ENCODE results near the gene SPIRE1.

The SPIRE1 gene

DNA sequence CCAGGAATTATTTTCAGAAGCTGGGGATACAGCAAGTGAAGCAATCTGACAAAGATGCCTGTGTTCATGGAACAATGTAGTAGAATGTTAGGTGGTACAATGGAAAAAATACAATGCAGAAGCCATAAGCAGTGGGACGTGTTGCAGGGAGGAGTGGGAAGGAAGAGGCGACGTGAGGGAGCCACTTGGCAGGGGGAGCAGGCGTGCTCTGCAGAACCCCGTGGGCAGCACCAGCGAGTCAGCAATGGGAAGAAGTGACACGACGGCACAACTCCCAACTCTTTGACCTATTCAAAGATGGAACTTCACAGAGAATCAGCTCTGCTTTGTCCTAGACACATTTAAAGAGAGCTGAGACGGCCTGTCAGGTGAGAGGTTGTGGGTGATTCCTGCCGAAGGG lies 219.7 kb downstream of the SPIRE1 start:
- TF ChIP-seq, protein P1, sequence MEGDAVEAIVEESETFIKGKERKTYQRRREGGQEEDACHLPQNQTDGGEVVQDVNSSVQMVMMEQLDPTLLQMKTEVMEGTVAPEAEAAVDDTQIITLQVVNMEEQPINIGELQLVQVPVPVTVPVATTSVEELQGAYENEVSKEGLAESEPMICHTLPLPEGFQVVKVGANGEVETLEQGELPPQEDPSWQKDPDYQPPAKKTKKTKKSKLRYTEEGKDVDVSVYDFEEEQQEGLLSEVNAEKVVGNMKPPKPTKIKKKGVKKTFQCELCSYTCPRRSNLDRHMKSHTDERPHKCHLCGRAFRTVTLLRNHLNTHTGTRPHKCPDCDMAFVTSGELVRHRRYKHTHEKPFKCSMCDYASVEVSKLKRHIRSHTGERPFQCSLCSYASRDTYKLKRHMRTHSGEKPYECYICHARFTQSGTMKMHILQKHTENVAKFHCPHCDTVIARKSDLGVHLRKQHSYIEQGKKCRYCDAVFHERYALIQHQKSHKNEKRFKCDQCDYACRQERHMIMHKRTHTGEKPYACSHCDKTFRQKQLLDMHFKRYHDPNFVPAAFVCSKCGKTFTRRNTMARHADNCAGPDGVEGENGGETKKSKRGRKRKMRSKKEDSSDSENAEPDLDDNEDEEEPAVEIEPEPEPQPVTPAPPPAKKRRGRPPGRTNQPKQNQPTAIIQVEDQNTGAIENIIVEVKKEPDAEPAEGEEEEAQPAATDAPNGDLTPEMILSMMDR (conservative IDR thresholded peaks at IDR 0.05) = no peak
- no peak for TF ChIP-seq ZFX (IDR thresholded peaks at IDR 0.05)
- no peak overlapping the region for H3K27ac ChIP-seq

DNA sequence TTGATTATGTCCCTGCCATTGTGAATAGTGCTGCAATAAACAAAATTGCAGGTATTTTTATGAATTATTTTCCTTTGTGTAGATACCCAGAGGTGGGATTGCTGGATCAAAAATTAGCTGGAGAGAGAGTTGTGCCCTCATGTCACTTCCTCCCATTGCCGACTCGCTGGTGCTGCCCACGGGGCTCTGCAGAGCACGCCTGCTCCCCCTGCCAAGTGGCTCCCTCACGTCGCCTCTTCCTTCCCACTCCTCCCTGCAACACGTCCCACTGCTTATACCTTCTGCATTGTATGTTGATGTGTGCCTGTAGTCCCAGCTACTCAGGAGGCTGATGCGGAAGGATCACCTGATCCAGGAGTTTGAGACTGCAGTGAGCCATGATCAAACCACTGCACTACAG lies 222.0 kb downstream of the SPIRE1 start:
- no peak overlapping the region for H3K27ac ChIP-seq
- TF ChIP-seq, protein P1 (conservative IDR thresholded peaks at IDR 0.05) = no peak
- TF ChIP-seq ZFX (IDR thresholded peaks at IDR 0.05) = no peak

DNA sequence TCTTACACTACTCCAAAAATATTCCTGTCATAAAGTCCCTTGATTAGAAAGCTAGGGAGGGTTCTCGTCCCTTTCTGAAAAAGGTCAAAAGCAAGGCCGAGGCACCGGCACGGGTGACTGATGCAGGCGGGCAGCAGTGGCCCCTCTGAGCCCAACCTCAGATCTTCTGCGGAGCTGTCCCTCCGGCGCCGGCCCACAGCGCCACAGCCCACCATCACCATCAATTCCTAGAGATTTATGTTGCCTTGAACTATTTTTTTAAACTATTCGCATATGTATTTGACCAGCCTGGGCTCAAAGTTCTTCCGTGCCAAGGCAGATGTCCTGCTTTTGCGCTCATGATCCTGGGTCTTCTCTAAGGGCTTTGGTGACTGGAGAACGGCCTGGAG lies 223.4 kb downstream of the SPIRE1 start:
- H3K27ac ChIP-seq = no peak overlapping the region
- TF ChIP-seq ZFX (IDR thresholded peaks at IDR 0.05) = no peak
- TF ChIP-seq, protein P1 (conservative IDR thresholded peaks at IDR 0.05) = no peak

DNA sequence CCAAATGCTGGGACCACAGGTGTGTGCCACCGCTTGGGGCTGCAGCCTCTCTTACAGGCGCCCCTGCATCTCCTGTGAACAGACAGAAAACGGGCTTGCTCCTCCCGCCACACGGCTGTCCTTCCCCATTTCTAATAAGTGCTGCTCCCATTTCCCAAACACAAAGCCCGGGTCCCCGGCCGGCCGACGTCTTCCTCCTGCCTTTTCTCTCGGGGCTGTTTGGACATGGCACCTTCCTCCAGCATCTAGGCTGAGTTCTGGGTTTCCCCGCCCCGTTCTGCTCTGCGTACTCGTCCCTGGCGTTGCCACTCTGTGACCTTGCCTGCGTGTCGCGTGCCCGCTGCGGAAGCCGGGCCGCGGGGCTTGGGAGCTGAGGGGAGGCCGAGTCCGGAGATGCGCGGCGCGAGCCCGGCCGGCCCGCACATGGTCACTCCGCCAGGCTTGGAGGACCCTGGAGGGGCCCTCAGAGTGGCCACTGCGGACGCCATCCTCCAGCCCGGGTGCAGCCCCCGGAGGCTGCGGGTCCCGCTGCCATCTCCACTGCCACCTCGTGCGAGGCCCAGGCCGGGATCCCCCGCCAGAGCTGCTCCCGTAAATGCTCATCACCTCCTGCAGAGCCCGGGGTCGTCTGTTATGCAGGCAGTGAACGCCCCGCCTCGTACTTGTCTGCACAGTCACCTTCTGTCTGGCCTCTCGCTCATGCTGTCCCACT lies 223.9 kb downstream of the SPIRE1 start:
- no peak for TF ChIP-seq ZFX (IDR thresholded peaks at IDR 0.05)
- TF ChIP-seq, protein P1 (conservative IDR thresholded peaks at IDR 0.05) = no peak
- H3K27ac ChIP-seq = no peak overlapping the region

DNA sequence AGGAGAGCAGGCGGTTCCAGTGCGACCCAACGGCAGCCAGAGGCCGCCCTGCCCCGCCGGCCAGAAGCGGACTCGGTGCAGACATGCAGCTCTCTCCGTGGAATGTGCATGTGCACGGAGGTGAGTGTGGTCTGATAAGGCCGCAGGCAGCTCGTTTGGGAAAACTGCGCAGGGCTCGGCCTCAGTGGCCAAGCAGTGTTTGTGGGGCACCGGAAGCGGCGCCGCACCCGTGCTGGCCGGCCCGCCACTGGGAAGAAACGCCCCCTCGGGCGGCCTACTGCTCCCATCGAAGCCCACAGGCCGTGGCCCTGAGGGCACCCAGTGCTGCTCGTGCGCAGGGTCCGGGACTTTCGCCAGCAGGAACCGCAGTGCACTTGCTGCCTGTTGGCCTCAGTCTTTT lies 225.0 kb downstream of the SPIRE1 start:
- H3K27ac ChIP-seq = no peak overlapping the region
- TF ChIP-seq ZFX (IDR thresholded peaks at IDR 0.05) = no peak
- TF ChIP-seq, protein P1 (conservative IDR thresholded peaks at IDR 0.05) = no peak

DNA sequence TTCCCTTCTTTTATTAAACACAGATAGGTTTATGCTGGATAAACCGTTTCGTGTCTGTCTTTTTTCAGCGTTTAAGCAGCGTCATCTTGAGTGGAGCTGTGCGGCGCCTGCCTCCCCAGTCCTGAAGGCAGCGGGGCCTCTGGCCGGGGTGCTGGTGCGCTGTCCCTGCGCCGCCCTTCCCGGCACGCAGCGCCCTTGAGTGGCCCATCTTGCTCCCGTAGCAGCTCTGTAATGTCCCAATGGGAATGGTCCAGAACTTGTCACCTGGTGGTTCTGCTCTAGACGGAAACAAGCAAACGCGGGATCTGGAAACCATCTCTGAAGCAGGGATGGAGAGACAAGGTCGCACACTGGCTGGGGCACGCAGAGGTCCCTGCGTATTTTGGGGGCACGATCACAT lies 225.7 kb downstream of the SPIRE1 start:
- no peak for TF ChIP-seq ZFX (IDR thresholded peaks at IDR 0.05)
- TF ChIP-seq, protein P1 (conservative IDR thresholded peaks at IDR 0.05) = no peak
- no peak overlapping the region for H3K27ac ChIP-seq

DNA sequence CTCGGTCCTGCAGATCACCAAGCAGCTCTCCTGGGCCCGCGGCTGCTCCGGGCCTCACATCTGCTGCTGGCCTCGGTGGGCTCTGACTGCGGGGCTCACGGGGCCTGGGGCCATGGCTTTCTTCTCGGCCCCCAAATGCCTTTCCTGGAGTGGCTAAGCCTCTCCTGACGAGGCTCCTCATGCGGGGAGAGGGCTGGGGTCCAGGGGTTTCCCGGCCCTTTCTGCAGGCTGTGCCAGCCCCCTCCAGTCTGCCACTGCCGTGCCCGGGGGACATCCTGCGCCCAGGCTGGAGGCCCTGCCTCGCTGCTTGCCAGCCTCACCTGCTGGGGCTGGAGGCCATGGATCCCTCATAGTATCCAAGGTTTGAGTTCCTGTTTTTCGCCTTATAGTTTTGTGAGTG lies 226.3 kb downstream of the SPIRE1 start:
- TF ChIP-seq, protein P1 (conservative IDR thresholded peaks at IDR 0.05) = no peak
- TF ChIP-seq ZFX (IDR thresholded peaks at IDR 0.05) = no peak
- no peak overlapping the region for H3K27ac ChIP-seq

Measured in C4-2B (cell line).